SU-DHL-6 (cell line): Measurements from ENCODE around the gene MKNK2.

Experiments
- H2AFZ ChIP-seq: fragments of 200-600 bp; sonication (generic); 2 replicates; pipeline ENCODE4 v1.6.1; 2014; ENCODE audit warnings: low read depth, mild to moderate bottlenecking, moderate library complexity, mixed read lengths, antibody characterized with exemption, low read length; ENCODE audit not compliant: severe bottlenecking
- H3F3A ChIP-seq: fragments of 200-600 bp; shearing (Covaris generic); 2 replicates; pipeline ENCODE4 v1.6.0; 2016; ENCODE audit warnings: antibody characterized with exemption, mild to moderate bottlenecking; ENCODE audit not compliant: insufficient read depth
- H3K27ac ChIP-seq: fragments of 200-600 bp; sonication (generic); 2 replicates; pipeline ENCODE4 v1.5.1; 2016; ENCODE audit warnings: low read depth, mild to moderate bottlenecking, low read length, moderate library complexity, mixed read lengths
- H3K27me3 ChIP-seq: fragments of 200-600 bp; sonication (generic), shearing (Covaris generic); 2 replicates; pipeline ENCODE4 v1.6.0; 2014; ENCODE audit warnings: mild to moderate bottlenecking, low read length
- H3K36me3 ChIP-seq: fragments of 200-600 bp; sonication (generic); 2 replicates; pipeline ENCODE4 v1.6.1; 2014; ENCODE audit warnings: mild to moderate bottlenecking, low read length, mixed read lengths
- H3K4me2 ChIP-seq: fragments of 300-600, 200-600 bp; shearing (Covaris generic), sonication (generic); 2 replicates; pipeline ENCODE4 v1.6.0; 2014; ENCODE audit warnings: low read length, low read depth, mild to moderate bottlenecking; ENCODE audit not compliant: poor library complexity, severe bottlenecking
- H3K4me3 ChIP-seq: fragments of 200-600 bp; sonication (generic); 2 replicates; pipeline ENCODE4 v1.5.1; 2014; ENCODE audit warnings: antibody characterized with exemption, low read length, mild to moderate bottlenecking, mixed read lengths; ENCODE audit not compliant: insufficient read depth, poor library complexity, severe bottlenecking
- H3K79me2 ChIP-seq: fragments of 200-600 bp; sonication (generic); 2 replicates; pipeline ENCODE4 v1.6.1; 2014; ENCODE audit warnings: mild to moderate bottlenecking, low read length, moderate library complexity; ENCODE audit not compliant: insufficient read depth
- H3K9ac ChIP-seq: fragments of 200-600 bp; sonication (generic); 2 replicates; pipeline ENCODE4 v1.7.0; 2014; ENCODE audit warnings: mild to moderate bottlenecking, low read length
- H3K9me2 ChIP-seq: fragments of 200-600 bp; sonication (generic); replicated peaks from 2 replicates; pipeline ENCODE4 v1.6.1; 2014; ENCODE audit warnings: low read length; ENCODE audit not compliant: insufficient read depth
- H3K9me3 ChIP-seq: fragments of 200-600 bp; sonication (generic); 2 replicates; pipeline ENCODE4 v1.6.1; 2014; ENCODE audit warnings: low read length, mixed read lengths; ENCODE audit not compliant: insufficient read depth
- H4K20me1 ChIP-seq: fragments of 200-600 bp; sonication (generic); 2 replicates; pipeline ENCODE4 v1.6.1; 2014; ENCODE audit warnings: low read depth, mild to moderate bottlenecking, antibody characterized with exemption, low read length, moderate library complexity, mixed read lengths
- EZH2phosphoT487 ChIP-seq: fragments of 200-600 bp; sonication (generic), shearing (Covaris generic); conservative IDR thresholded peaks from 2 replicates; pipeline ENCODE4 v1.6.1; 2018; ENCODE audit warnings: mild to moderate bottlenecking, antibody characterized with exemption, low read length, moderate library complexity, mixed read lengths
- TF ChIP-seq, protein P1 (sequence below): fragments of 200-600 bp; sonication (generic); IDR thresholded peaks from one replicate; pipeline ENCODE4 v1.5.1; 2017; ENCODE audit warnings: antibody characterized with exemption, mild to moderate bottlenecking, low read length, moderate library complexity; ENCODE audit not compliant: insufficient read depth, poor library complexity, severe bottlenecking

MKNK2 gene

DNA sequence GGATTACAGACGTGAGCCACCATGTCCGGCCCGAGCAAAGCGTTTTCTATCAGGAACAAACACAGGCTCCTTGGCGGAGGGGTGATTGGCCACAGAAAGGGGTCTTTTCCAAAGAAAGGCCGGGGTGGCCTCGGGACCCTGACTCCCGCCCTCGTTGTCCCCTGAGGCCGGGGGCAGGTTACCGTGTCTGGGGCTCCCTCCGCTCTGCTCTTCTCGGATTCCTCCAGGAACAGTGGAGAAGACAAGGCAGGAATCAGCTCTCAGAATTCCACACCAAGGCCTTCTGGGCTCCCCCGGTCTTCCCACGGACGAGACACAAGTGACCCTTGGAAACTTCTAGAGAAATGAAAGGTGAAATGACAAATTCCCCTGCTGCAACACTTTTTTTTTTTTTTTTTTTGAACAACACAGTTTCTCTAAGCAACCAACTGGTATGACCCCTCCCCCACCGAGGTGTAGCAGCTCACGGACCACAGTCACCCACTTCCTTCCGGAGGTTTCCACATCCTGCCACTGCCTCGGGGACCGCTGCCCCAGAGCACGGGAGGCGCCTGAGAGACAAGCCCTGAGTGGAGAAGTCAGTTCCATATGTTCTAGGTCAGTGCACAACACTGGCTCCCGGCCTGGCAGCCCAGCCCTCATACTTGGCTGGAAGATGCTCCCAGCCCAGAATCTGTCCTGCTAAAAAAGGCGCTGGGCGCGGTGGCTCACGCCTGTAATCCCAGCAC, 34.1 kb upstream of the MKNK2 start:
- Histone ChIP-seq H3K79me2 (peaks cover 50% of the 10 kb centered on the region), H3K9me3 (no peaks in the 10 kb centered on the region), H3F3A (peaks cover 59% of the 10 kb centered on the region), H3K4me2 (peak overlapping the region; percentile 84), H4K20me1 (no peaks in the 10 kb centered on the region), H3K4me3 (peak overlapping the region; percentile 69), H3K27ac (peak overlapping the region; percentile 98), H3K27me3 (no peaks in the 10 kb centered on the region), H3K36me3 (no peaks in the 10 kb centered on the region), H3K9me2 (no peaks in the 10 kb centered on the region), H2AFZ (no peak overlapping the region), H3K9ac (peak overlapping the region; percentile 87)
- TF ChIP-seq, protein P1, sequence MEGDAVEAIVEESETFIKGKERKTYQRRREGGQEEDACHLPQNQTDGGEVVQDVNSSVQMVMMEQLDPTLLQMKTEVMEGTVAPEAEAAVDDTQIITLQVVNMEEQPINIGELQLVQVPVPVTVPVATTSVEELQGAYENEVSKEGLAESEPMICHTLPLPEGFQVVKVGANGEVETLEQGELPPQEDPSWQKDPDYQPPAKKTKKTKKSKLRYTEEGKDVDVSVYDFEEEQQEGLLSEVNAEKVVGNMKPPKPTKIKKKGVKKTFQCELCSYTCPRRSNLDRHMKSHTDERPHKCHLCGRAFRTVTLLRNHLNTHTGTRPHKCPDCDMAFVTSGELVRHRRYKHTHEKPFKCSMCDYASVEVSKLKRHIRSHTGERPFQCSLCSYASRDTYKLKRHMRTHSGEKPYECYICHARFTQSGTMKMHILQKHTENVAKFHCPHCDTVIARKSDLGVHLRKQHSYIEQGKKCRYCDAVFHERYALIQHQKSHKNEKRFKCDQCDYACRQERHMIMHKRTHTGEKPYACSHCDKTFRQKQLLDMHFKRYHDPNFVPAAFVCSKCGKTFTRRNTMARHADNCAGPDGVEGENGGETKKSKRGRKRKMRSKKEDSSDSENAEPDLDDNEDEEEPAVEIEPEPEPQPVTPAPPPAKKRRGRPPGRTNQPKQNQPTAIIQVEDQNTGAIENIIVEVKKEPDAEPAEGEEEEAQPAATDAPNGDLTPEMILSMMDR: no peak
- TF ChIP-seq EZH2phosphoT487: no peak

DNA sequence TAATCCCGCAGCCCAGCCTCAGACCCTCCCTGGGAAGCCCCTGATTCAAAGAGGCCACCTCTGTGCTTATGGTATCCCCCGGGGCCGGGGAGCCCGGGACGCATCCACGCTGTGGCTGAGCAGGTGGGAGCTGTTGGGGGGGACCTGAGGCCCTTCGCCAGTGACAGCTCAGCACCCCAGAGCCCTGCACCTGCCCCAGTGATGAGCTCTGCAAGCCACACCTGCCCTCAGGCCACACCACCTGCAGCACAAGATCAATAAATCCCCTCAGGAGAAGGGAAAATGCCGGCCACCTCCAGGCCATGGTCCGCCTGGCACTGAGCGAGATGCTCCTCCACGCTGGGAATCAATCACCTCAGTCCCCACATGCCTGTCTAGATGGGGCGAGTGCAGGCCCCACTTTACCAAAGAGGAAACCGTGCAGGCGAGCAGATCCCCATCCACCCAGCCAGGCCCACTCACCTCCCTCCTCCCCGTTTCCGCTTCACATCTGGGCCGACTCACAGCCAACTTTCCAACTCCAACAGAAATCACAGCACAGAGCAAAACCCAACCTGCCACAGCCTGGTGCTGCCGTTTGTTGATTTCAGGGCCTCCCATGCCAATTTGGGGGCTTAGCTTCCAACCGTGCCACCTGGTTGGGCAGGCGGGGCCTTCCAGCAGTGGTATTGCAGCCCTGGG, 32.3 kb upstream of the MKNK2 start:
- peaks cover 69% of the 10 kb centered on the region for H3K79me2 ChIP-seq
- peaks cover 42% of the 10 kb centered on the region for H3F3A ChIP-seq
- no peaks in the 10 kb centered on the region for H3K27me3 ChIP-seq
- no peaks in the 10 kb centered on the region for H3K9me2 ChIP-seq
- peak overlapping the region; percentile 69 for H3K4me3 ChIP-seq
- no peaks in the 10 kb centered on the region for H4K20me1 ChIP-seq
- no peak overlapping the region for H2AFZ ChIP-seq
- TF ChIP-seq EZH2phosphoT487: no peak
- TF ChIP-seq, protein P1: no peak
- 0 out of 2 replicates have a peak, but pooled peaks cover 3% of the 10 kb centered on the region for H3K36me3 ChIP-seq
- peak overlapping the region; percentile 84 for H3K4me2 ChIP-seq
- no peaks in the 10 kb centered on the region for H3K9me3 ChIP-seq
- H3K9ac ChIP-seq: peak overlapping the region; percentile 87
- H3K27ac ChIP-seq: peak overlapping the region; percentile 98

DNA sequence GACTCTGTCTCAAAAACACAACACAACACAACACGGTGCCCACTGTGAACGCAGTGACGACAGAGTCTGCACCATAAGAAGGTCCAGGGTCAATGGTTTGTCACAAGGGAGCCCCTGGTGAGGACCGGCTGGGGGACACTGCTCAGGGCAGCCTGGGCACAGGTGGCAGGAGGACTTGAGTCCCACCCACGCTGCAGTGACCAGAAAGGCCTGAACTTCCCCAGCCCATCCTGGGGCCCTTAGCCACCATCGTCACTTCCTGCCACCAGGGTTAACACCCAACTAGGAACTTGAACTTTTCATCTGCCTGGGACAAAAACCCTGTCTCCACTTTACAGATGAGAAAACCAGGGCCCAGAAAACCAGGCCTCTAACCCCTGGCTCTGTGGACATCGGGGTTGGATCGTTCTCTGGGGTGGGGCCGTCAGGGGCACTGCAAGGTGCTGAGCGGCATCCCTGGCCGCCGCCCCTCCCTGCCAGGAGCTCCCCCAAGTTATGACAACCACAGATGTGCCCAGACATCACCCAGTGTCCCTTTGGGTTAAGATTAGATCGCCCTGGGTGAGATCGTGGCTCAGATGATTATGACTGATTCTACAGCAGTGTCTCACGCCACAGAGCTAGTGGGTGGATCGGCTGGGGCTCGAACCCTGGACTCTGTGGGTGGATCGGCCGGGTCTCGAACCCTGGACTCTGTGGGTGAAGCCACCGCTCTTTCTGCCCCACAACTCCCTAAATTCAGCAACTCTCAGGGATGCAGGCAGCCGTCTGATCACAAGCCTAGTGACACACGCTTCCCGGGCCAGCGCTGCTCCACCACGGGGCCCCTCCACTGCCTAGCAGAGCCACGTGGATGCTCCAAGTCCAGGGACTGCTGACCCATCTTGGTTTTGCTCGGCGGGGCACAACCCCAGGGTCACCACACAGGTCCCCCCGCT, 31.1 kb upstream of the MKNK2 start:
- Histone ChIP-seq H4K20me1 (no peaks in the 10 kb centered on the region), H3K9me2 (no peaks in the 10 kb centered on the region), H3K9me3 (no peaks in the 10 kb centered on the region), H2AFZ (no peak overlapping the region), H3K36me3 (0 out of 2 replicates have a peak, but pooled peaks cover 3% of the 10 kb centered on the region), H3K4me3 (peak overlapping the region; percentile 69), H3K27me3 (no peaks in the 10 kb centered on the region), H3K9ac (peak overlapping the region; percentile 87), H3F3A (peaks cover 30% of the 10 kb centered on the region), H3K27ac (peak overlapping the region; percentile 98), H3K4me2 (peak overlapping the region; percentile 84), H3K79me2 (peaks cover 74% of the 10 kb centered on the region)
- no peak for TF ChIP-seq EZH2phosphoT487
- TF ChIP-seq, protein P1: no peak
